ES-I3 (cell line): ENCODE data around the gene STK10.

Experiments used
- H3K36me3 ChIP-seq: 2 replicates; pipeline ENCODE4 v1.6.1; 2013; ENCODE audit warnings: mild to moderate bottlenecking, low read length, control low read depth, moderate library complexity; ENCODE audit not compliant: insufficient read depth
- H3K4me1 ChIP-seq: 2 replicates; pipeline ENCODE4 v1.6.1; 2013; ENCODE audit warnings: mild to moderate bottlenecking, control low read depth, low read length; ENCODE audit not compliant: insufficient read depth
- H3K9ac ChIP-seq: 2 replicates; pipeline ENCODE4 v1.6.1; 2013; ENCODE audit warnings: low read depth, mild to moderate bottlenecking, low read length, moderate library complexity
- H3K9me3 ChIP-seq: 2 replicates; pipeline ENCODE4 v1.6.1; 2013; ENCODE audit warnings: mild to moderate bottlenecking, low read length, moderate library complexity; ENCODE audit not compliant: control insufficient read depth, insufficient read depth

Gene STK10

DNA sequence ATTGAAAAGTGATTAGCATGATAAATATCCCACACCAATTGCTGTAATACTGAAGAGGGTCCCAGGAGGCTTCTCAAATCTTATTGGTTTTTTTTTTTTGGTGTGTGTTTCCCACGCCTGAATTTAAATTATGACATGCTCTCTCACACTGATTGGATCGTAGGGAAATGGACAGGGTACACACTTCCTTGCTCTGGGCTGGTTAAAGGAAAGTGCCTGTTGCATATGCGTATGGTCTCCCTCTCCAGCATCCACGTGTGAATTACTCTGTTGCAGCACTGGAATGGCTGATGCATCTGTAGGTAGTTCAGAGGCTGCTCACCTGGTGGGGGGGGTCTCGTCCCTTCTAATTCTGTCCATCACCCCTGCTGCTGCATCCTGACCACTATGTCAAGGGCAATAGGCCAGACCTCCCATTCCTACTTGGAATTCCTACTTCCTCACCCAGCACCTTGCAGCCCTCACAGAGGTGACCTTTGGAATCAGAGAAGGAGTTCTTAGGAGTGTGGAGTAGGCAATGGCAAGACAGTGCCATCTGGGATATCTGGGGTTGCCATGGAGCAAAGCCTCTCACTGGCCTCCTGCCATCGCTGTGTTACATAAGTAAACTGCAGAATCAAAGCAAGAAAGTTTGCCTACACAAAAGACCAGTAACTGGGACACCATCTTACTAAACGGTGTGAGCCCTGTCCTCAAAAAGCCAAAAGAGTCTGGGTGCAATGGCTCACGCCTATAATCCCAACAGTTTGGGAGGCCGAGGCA lies 110.2 kb downstream of the STK10 start:
- Histone ChIP-seq H3K9ac (no peak overlapping the region), H3K36me3 (peaks cover 7% of the 10 kb centered on the region; the same call in 1 of the 2 replicates), H3K9me3 (no peaks in the 10 kb centered on the region), H3K4me1 (peaks cover 15% of the 10 kb centered on the region)

DNA sequence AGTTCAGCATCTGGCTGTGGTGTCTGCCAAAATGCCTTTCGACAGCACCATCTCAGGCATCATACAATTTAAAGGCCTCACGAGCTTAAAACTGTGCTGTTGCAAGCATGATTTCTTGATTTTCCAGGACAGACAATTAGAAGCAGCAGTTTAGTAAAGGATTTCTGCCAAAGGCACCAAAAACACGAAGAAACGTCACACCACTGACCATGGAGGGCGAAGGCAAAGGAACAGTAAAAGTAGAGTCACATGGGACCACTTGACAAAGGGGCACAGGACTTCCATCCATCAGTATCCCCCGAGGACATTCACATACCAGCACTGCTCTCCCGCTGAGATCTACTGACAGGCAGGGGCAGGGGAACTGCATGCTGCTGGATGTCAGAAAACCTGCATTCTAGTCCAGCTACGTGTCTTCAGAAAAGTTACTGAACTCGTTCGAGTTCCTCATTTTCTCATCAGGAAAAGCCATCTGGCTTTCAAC lies 111.2 kb downstream of the STK10 start:
- H3K9me3 ChIP-seq = no peaks in the 10 kb centered on the region
- H3K4me1 ChIP-seq = peaks cover 15% of the 10 kb centered on the region
- H3K9ac ChIP-seq = no peak overlapping the region
- no peaks in the 10 kb centered on the region for H3K36me3 ChIP-seq

DNA sequence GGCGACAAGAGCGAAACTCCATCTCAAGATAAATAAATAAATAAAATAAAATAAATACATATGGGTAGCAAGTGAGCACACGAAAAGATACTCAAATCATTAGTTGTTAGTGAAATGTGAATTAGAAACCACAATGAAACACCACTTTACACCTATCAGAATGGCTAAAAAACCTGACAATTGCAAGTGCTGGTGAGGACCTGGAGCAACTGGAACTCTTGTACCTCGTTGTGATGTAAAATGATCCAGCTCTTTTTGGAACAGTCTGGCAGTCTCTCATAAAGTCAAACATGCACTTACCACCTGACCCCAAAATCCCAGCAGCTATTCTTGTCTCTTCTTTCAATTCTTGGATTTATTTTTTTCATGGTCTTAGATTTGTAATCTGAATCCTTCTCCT lies 112.4 kb downstream of the STK10 start:
- no peak overlapping the region for H3K9ac ChIP-seq
- H3K36me3 ChIP-seq = no peaks in the 10 kb centered on the region
- peaks cover 22% of the 10 kb centered on the region for H3K4me1 ChIP-seq
- H3K9me3 ChIP-seq = no peaks in the 10 kb centered on the region

DNA sequence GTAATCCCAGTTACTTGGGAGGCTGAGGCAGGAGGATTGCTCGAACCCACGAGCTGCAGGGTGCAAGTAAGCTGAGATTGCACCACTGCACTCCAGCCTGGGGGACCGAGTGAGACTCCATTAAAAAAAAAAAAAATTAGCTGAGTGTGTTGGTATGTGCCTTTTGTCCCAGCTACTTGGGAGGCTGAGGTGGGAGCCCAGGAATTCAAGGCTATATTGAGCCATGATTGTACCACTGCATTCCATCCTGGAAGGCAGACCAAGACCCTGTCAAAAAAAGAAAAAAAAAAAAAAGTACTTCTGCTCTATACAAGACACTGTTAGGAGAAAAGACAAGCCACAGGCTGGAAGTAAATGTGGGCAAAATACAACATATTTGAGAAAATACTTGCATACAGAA lies 113.1 kb downstream of the STK10 start:
- no peaks in the 10 kb centered on the region for H3K36me3 ChIP-seq
- H3K4me1 ChIP-seq = peaks cover 22% of the 10 kb centered on the region

DNA sequence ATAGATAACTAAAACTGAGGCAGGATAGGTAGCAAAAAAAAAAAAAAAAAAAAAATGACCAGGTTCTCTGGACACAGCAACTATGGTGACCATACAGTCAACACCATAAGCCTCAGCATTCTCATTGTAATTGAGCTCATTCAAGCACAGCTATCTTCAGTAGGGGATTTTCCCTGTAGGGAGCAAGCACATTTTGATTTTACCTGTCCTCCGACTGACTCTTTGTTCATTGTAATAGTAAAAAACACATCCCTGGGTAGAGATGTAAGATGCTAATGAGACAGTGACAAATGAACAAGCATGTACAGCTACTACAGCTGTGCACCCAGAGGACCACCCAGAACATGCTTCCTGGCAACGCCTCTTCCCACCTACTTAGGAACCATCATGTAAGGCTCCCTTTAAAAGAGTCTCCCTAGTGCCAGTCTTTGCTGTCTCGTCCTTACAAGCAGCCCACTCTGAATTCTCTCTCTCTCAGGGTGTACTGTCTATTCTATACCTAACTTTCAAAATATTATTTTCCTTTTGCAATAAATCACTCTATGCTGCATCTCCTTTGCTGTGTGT lies 116.6 kb downstream of the STK10 start:
- Histone ChIP-seq H3K36me3 (no peaks in the 10 kb centered on the region), H3K9me3 (no peaks in the 10 kb centered on the region)

More for the DNA sequence above, 113.1 kb downstream of the STK10 start:
- H3K9ac ChIP-seq = no peak overlapping the region
- H3K9me3 ChIP-seq = no peaks in the 10 kb centered on the region

DNA sequence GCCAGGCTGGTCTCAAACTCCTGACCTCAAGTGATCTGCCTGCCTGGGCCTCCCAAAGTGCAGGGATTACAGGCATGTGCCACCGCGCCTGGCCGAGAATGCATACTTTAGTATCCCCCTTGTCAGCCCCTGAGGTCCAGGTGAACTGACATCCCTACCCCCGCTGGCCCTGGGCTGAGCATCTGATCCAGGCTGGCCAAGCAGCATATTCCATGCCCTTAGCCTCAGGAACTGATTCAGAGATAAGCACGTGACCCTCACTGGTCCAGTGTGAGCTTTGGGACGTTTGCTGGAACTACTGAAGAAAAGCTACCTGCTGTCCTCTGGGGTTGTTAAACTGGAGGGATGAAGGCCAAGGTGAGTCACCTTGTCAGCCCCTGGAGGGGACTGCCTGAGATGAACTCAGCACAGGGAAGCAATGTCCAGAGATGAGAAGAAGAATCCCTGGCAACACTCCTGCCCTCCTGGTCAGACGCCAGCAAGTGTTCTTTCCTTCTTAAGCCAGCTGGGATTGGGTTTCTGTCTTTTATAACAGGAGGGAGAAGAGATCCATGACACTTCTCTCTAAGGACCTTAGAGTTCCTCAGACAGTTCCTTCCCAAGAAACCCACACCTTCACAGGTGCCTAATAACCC lies 122.5 kb downstream of the STK10 start:
- H3K4me1 ChIP-seq = no peaks in the 10 kb centered on the region
- no peaks in the 10 kb centered on the region for H3K9me3 ChIP-seq
- H3K36me3 ChIP-seq = peaks cover 2% of the 10 kb centered on the region
- no peak overlapping the region for H3K9ac ChIP-seq

More for the DNA sequence above, 116.6 kb downstream of the STK10 start:
- Histone ChIP-seq H3K9ac (no peak overlapping the region), H3K4me1 (peaks cover 7% of the 10 kb centered on the region)

DNA sequence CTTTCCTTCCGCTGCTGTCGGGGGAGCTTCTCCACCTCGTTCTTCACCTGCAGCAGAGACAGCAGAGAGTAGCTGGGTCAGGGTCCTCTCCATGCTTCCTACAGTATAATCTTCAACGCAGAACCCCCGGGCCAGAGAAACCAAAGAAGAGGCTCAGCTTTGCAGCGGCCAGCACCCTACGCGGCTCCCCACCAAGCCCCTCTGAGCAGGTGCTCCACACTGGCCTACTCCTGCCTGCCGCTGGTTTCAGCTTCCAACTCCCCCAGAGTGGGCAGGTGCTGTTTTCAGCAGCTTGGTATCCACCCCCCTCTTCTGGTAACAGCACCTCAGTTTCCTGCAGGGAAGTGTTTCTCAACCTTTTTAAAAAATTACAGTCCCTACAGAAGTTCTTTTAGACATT lies 123.3 kb downstream of the STK10 start:
- Histone ChIP-seq H3K4me1 (no peaks in the 10 kb centered on the region), H3K36me3 (peaks cover 5% of the 10 kb centered on the region), H3K9me3 (no peaks in the 10 kb centered on the region), H3K9ac (no peak overlapping the region)

DNA sequence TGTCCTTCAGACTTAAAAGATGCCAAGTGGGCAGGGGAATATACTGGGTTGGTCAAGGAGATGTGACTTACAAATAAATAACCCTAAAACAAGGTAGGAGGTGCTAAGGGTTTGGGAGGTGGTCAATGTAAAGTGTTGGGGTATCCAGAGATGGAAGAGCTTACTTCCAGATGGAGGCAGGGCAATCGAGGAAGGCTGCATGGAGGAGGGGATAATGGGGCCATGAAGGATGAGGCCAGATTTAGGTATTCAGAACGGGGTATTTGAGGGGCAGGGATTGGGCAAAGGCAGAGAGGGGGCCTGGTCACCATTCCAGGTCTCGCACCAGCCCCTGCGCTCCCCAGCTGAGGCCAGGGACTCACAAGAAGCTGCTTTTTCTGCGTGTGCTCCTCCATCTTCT lies 123.7 kb downstream of the STK10 start:
- Histone ChIP-seq H3K36me3 (peaks cover 5% of the 10 kb centered on the region), H3K9ac (no peak overlapping the region), H3K9me3 (no peaks in the 10 kb centered on the region), H3K4me1 (no peaks in the 10 kb centered on the region)

DNA sequence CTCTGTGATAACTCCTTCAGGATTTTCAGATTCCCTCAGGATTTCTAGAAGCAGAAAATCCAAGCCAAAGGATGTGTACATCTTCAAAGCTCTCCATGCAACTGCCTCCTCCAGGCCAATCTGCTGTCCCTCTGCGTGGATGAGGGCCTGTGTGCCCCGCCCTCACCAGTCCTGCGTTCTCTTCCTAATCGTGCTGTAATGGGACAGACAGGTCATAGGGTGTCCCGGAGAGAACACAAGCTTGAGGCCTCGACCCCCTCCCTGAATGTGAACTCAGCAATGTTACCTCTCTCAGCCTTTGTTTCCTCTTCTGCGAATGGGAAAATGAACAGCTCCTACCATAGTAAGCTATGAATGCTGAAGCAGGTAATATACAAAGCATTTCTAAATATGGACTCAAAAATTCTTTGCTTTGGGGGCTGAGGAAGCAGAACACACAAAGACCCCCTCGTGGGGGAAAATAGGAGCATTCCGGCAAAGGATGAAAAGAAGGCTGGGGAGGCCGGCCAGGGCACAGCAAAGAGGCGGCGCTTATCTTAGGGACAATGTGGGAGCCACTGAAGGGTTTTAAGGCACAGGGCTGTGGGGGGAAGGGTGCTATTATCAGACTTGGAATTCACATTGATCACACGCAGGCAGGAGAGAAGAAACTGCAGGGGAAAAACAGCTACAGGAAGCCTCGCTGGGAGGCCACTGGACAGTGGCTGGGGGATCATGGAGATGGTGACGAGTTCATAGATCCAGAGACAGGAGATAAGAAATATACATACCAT lies 124.4 kb downstream of the STK10 start:
- Histone ChIP-seq H3K36me3 (peaks cover 5% of the 10 kb centered on the region), H3K9ac (no peak overlapping the region), H3K4me1 (no peaks in the 10 kb centered on the region), H3K9me3 (no peaks in the 10 kb centered on the region)

DNA sequence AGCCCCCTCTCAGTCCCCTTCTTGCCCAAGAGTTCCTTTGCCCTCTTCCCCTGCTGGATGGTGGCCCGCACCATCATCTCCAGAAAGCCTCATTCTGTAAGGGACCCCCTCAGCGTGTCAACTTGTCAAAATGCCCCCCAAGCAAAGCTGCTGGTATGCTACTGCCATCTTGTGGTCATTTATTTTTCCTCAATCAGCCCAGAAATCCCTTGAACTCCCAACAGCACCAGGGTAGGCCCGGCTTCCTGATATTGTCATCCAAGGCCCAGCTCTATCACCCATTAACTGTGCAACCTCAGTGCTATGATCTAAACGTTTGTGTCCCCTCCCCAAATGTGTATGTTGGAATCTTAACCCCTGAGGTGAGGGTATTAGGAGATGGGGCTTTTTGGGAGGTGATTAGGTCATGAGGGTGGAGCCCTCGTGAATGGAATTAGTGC lies 128.3 kb downstream of the STK10 start:
- H3K9me3 ChIP-seq = no peaks in the 10 kb centered on the region
- peaks cover 5% of the 10 kb centered on the region for H3K36me3 ChIP-seq
- H3K4me1 ChIP-seq = no peaks in the 10 kb centered on the region
- no peak overlapping the region for H3K9ac ChIP-seq

DNA sequence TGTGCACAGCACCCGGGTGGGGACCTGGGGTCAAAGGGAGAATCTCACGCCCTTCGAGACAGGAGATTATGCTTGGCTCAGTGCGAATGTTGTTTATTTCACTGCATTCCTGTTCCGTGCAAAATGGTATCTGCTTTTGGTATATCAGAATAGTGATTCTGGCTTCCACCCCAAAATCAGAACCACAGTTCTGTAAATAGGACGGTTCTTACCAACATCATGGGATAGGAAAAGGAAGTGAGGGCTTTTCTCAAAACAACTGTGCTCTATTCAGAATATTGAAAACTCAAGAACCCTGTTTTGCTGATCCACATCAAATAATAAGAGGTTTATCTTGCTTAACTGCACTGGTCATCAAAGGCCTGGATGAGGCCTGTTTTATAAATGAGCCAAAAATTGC lies 129.9 kb downstream of the STK10 start:
- H3K9me3 ChIP-seq = no peaks in the 10 kb centered on the region
- no peak overlapping the region for H3K9ac ChIP-seq
- H3K4me1 ChIP-seq = no peaks in the 10 kb centered on the region
- H3K36me3 ChIP-seq = peaks cover 5% of the 10 kb centered on the region; the same call in 1 of the 2 replicates

DNA sequence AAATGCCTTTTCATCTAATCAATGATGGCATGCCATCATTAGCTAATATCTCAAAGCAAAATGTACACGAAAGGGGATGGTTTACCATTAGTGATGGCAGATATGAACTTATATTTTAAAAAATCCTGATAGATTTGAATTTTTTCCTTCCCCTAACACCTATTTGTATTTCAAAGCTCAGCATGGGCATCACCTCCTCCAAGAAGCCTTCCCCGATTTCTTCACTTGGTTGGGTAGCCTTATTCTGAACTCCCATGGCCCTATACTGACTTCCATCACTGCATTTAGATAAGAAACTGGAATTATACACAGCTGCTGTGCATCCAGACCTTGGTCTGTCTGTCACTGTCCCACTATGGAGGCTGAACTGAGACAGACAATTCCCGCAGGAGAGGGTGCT lies 132.0 kb downstream of the STK10 start:
- H3K36me3 ChIP-seq = peaks cover 7% of the 10 kb centered on the region
- H3K9me3 ChIP-seq = no peaks in the 10 kb centered on the region
- H3K9ac ChIP-seq = no peak overlapping the region
- H3K4me1 ChIP-seq = no peaks in the 10 kb centered on the region

DNA sequence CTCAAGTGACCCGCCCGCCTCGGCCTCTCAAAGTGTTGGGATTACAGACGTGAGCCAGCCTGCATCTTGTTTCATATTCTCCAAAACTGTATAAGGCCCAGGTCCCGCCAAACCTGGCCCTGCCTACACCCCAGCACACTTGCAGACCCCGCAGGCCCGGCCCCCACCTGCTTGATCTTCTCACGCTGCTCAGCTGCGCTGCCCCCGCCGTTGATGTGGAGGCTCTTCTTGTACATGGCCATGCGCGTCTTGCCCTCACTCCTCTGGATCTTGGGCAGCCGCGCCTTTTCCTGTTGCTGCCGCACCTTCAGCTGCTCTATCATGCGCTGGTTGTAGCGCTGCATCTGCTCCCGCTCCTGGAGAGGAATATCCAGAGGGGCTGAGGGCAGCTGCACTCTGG lies 132.6 kb downstream of the STK10 start:
- Histone ChIP-seq H3K9ac (no peak overlapping the region), H3K4me1 (no peaks in the 10 kb centered on the region), H3K36me3 (peaks cover 4% of the 10 kb centered on the region), H3K9me3 (no peaks in the 10 kb centered on the region)

DNA sequence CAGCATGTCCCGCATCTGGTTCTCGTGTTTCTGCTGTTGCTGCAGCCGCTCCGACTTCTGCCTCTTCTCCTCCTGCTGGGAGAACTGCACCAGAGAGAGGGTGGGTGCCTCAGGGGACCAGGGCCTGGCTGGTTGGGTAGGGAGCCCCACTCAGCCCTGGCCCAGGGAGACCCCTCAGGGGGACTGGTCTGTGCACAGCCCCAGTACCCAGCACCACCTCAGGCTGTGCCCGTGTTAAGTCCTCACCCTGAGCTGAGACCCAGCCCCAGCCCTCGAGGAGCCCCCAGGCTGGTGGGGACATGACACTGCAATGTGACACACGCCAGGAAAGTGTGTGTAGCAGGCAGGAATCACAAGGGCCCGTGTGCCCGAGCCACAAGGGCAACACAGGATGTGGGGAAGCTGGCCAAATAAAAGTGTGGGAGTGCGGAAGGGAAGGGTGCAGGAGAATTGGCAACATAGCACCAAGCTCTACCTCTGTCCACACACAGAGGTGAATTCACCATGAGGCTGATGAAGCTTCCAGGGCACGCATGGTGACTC lies 133.3 kb downstream of the STK10 start:
- Histone ChIP-seq H3K4me1 (no peaks in the 10 kb centered on the region), H3K9me3 (no peaks in the 10 kb centered on the region), H3K9ac (no peak overlapping the region), H3K36me3 (peaks cover 2% of the 10 kb centered on the region; the same call in 1 of the 2 replicates)
